Activated gamma-delta T cell (primary cell): ENCODE data around the gene SYCE1L.
"Not testable (repeated sequence)": the region's sequence is repeated elsewhere in the genome, so short reads cannot be mapped to it uniquely, and the experiment has no call there.

Source experiments
- DNase-seq: peaks from one replicate; lab custom pipeline; 2025; lab: John Stamatoyannopoulos, UW

The SYCE1L gene

DNA sequence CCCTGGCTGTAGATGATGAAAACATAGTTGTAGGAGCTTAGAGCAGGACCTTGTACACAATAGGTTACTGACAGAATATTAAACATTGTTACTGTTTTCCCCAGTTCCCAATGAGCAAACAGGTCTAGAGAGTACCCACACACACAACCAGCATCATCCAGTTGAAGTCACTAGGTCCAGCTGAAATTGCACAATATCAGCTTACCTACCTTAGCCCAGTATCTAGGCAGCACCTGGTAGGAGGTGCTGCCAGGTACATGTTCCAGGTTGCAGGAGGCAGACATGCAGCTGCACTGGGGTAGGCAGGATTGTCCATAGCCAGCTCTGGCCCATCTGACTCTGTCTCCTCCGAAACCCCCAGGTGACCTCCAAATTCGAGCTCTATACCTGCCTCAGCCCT, 1.5 kb upstream of the SYCE1L start:
- no peak for DNase-seq

DNA sequence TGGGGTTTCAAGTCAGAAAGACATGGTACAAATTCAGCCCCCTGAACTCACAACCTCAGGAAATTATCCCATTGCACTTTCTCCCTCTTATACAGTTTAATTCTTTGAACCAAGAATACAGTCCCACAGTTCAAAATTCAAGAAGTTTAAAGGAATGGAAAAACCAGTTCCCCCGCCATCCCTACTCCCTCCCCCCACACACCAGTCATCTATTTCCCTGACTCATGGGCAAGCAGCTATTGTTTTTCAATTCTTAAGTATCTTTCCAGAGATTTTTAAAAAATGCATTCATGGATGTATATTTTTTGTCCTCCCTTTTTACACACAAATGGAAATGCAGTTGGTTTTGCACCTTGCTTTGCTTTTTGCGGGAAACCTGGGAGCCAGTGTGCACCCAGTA, 7.3 kb downstream of the SYCE1L start:
- DNase-seq: no peak

DNA sequence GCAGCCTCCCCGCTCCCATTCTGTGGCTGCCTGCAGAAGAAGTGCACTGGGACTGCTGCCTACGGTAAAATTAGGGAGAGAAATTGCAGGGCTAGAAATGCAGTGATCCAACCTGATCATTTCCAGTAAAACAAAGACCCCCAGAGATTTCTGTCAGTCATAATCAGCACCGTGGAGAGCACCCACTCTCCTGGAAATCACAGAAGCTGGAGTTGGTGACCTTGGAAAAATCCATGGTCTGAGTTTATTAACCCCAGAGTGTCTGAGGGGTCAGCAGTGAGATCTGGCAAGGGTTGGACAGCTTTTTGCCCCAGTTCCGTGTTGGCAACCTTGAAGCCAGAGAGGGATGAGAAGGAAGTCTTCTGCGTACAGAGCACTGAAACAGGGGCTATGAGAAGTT, 7.8 kb downstream of the SYCE1L start:
- DNase-seq: no peak

DNA sequence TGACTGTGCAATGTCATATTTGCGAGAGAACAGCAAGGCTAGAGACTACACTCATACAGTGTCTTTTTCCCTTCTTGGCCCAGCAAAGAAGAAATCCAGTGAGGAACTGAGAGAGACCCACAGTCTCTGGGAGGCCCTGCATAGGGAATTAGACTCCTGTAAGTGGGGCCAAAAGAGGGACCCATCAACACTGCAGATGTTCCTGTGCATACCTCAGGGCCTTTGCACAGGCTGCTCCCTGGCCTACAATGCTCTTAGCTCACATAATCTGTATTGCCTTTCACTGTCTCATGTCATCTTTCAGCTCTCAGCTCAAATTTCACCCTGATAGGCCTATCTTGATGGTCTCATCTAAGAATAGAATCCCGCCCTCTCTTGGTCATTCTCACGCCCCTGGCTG, 9.2 kb downstream of the SYCE1L start:
- no peak for DNase-seq

DNA sequence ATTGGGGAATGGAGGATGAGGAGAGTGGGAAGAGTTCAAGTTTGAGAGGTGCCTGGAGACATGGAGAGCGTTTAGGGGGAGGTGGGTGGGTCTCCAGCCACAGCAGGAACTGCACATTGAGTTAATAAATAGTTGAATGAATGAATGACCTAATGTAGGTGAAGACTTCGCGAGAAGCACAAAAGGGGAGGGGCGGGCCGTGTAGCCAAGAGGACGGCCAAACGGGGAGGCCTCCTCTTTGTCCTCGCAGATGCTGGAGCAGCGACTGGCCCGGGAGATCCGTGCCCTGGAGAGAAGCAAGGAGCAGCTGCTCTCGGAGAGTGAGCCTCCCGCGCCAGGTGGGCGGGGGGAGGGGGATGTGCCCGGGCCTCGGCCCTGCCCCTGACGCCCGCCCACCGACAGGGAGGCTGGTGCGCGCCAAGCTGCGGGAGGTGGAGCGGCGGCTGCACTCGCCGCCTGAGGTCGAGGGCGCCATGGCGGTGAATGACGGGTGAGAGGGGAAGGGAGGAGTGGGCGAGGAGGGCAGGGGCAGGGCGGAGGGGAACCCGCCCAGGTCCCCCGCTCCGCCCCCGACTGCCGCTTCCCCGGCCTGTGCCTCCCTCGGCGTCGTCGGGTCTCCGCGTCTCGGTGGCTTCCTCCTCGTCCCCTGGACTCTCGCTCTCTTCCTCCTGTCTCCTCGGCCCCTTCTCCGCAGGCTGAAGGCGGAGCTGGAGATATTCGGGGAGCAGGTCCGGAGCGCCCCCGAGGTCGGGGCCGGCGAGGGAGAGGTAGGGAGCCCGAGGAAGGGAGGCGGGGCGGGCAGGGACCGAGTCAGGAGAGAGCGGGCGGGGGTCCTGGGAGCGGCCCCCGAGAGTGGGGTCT, 12.9 kb downstream of the SYCE1L start:
- DNase-seq: peak; percentile 67

DNA sequence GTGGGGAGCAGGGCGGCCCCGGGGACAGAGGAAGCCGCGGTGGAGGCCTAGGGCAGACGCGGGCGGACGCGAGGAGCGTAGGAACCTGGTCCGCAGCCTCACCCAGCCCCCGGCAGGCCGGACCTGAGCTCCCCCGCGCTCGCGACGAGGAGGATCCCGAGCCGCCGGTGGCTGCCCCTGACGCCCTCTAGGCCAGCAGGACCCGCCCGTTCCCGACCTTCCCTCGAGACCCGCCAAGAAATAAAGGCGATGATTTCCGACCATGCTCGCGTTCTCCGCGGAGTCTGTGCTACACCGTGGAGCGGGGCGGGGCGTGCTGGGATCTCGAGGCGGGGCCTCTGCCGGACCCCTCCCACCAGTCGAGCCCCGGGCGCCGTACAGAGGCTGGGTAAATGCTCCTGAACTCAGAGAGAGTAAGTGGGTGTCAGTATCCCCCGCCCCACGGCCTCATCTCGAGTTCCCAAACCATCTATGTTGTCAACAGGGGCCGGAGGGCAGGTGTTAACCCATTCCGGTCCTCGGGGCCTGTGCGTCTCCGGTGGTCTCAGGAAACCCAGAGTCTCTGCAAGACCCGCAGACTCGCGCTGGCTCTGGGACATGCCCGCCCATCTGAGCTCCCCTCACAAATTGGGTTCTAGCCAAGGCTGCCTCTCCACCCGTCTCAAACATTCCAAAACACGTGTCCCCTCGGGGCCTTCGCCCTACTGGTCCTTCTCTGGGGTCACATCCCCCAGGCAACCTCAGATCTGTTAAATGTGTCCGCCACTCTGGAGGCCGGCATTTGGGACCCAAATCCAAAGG, 13.7 kb downstream of the SYCE1L start:
- DNase-seq: peak; percentile 40

DNA sequence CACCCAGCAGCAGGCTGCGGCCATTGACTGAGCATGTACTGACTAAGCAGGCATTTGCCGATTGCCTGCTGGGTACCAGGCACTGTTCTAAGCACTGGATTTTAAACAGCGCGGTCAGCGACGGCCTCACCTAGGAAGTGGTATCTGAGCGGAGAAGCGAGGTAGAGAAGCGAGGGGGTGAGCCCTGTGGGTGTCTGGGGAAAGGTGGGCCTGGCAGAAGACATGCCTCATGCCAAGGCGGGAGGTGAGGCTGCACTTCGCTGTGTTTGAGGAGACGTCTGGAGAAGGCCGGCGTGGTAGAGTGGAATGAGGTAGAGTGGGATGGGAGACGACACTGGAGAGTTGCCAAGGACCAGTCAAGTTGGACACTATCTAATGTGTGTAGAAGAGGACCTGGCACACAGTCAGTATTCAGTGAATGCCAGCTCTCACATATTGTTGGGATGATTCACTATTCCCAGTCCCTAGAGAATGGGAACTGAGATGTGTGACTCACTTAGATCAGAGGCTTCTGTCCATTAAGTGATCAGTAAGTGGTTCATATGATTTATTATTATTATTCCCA, 14.4 kb downstream of the SYCE1L start:
- no peak for DNase-seq

DNA sequence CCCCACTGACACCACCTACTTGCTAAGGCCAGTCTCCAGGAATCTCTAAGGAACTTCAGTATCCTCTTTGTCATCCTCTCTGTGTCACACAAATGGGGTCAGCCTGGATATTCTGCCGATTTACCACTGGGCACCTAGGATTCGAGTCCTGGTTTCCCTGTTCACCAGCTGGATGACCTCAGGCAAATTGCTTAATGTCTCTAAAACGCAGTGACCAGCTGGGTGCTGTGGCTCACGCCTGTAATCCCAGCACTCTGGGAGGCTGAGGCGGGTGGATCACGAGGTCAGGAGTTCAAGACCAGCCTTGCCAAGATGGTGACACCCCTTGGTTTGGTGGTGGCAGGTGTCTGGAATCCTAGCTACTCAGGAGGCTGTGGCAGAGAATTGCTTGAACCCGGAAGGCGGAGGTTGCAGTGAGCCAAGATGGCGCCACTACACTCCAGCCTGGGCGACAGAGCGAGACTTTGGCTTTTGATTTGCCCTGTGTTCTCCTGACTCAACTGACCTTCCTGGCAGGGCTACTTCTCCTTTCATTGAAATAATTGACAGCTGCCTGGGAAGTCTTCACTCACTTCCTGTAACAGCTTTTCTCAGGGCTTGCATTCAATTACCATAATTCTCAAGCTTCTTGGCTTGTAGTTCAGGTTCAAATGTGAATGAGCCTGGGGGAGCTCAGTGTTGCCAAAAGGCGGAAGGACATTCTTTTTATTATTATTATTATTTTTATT, 15.4 kb downstream of the SYCE1L start:
- DNase-seq: no peak

DNA sequence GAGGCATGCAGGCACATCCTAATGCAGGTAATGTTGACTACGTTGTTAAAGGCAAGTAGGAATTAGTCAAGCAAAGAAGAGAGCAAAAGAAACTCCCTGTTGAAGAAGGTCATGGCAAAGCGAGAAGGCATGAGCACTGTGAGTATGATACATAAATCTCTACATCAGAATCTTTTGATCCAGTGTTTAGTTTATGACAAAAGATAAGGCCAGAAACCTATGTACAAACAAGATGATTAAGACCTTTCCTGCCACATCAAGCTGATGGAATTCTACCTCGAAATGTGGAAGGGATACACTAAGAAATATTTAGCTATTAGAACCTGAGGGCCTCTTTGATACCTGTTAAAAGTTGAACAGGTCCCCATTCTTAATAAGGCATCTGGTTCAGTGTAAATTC, 20.2 kb downstream of the SYCE1L start:
- no peak for DNase-seq

DNA sequence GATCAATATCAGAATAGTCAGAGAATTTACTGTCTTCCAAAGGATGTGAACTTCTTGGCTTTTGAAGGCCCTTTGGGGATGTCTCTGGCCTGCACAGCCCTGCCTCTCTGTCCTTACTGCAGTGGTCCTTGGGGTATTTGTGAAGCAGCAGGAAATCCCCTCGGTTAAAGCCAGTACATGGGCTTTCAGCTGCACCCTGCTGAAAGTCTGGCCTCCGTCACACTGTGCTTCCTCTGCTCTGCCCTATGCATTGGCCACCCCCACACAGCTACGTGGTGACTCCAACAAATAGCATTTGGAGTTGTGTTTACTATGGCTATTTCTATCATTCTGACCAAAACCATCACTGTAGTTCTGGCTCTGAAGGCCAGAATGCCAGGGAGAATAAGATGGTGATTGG, 21.2 kb downstream of the SYCE1L start:
- no peak for DNase-seq

DNA sequence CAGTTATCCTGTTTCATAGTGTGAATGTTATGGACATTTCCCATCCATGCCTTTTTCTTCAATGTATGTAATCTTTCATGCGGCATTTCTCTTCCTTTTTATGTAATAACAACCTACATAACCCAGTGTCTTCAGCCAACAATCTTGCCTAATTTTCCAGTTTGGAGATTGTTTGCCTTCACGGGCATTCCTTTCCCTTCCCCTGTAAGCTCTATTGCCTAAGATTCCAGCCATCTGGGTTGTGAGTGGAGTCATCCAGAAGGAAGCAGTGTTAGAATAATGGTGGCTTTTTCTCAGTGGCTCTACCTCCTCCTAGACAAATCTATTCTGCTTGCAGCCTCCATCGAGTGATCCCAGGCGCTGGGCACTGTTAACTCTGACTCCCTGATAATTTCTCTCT, 22.3 kb downstream of the SYCE1L start:
- no peak for DNase-seq

DNA sequence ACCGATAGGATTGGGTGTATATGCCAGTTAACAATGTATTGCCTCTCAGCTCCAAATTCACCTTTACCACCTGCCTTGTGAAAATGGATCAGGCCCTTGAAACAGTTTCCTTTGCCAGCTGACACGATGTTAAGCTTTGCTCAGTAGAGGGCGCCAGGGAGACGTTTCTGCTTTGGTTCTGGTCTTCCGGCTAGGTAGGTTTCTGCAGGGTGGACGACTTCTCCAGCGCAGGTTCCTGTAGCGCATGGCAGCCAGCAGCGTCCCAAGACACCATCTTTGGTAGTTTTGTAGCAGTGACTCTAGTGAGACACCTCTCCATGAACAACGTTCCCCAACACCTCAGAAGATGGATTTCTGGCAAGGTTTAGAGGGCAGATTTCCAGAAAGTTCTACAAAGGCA, 24.0 kb downstream of the SYCE1L start:
- no peak for DNase-seq

DNA sequence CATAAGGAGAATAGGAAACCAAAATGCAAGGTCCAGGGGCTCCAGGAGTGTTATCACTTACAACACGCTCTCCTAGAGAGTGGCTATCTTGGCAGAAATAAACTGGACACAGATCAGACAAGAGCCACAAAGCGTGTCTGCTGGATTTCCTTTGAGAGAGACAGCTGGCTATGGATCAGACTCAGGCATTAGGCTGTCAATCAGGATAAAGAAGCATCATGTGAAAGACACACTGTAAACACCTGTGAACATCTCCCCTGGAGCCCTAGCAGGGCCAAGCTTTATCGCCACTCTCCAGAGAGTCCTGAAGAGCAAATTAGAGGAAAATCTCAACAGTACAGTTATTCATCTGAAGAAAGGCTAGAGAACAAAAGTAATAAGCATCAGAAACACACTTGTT, 26.0 kb downstream of the SYCE1L start:
- no peak for DNase-seq

DNA sequence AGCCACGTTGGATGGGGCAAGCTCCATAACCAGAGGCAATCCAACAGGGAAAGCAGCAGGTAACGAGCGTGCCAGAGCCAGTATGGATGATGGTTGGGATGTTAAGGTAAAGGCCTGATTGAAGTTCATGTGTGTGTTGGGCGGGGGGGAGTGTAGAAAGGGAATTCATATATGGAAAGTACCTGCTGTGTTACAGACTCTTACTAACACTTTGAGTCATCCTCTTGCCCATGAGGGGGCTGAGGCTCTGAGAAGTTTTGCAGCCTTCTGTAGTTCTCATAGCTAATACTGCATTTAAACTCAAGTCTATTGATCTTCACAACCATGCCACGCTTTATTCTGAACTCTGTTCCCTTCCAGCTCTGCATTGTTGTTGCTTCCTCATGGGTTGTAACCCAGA, 28.5 kb downstream of the SYCE1L start:
- DNase-seq: no peak

DNA sequence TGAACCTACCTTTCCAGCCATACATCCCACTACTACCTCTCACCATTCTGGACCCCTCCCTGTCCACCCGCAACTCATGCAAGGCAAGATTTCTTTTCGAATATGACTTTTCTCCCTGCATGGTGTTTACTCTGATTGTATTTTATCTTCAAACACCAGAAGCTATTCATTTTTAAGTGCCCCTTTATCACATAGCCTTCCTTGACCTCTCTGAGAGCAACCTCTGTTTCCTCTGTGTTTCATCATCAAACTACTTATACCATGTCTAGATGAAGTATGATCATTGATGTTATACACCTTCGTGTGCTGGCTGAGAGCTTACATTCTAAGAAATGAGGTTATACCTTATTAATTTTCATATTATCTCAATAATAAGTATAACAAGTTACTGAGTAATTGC, 31.8 kb downstream of the SYCE1L start:
- DNase-seq: no peak

DNA sequence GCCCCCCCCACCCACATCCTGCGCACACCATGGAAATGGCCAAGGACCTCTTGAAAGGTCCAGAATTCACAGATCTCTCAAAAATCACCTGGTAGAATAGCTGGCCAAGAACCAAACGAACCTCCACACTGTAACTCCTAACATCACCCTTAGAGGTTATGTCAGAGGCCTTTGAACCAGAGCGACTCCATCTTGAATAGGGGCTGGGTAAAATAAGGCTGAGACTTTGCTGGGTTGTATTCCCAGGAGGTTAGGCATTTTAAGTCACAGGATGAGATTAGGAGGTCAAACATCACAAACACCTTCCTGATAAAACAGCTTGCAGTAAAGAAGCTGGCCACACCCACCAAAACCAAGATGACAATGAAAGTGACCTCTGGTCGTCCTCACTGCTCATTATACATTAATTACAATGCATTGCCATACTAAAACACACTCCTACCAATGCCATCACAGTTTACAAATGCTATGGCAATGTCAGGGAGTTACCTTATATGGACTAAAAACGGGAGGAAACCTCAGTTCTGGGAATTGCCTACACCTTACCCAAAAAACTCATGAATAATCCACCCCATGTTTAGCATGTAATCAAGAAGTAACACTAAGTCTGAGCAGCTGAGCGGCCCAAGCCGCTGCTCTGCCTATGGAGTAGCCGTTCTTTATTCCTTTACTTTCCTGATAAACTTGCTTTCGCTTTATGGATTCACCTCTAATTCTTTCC, 34.8 kb downstream of the SYCE1L start:
- no peak for DNase-seq

DNA sequence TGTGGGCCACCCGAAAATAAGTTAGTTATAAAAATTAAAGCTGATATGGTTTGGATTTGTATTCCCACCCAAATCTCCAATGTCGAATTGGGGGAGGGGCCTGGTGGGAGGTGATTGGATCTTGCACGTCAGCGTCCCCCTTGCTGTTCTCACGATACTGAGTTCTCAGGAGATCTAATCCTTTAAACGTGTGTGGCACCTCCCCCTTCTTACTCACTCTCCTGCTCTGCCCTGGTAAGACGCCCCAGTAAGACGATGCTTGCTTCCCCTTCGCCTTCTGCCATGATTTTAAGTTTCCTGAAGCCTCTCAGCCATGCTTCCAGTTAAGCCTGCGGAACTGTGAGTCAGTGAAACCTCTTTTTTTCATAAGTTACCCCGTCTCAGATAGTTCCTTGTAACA, 35.4 kb downstream of the SYCE1L start:
- DNase-seq: no peak

DNA sequence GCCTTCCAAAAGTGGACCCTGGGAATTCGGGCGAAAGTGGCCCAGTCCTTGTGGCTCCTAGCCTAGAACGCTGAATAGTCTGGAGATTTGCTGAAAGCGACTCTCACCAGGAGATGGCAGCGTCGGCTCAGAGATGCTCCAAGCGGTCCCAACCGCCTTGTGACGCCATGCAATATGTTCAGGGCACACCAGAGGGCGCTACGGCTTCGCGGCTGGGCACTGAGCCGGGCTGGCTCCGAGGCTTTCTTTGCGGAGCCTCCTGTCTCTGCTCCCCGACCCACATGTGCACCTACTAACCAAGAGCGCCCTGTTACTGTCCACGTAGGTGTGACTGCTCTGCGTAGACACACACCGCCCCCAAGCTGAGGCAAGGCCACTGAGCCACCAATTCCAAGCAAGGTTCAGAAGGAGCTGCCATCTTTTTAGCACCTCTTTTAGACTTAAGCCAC, 36.9 kb downstream of the SYCE1L start:
- peak; percentile 42 for DNase-seq

DNA sequence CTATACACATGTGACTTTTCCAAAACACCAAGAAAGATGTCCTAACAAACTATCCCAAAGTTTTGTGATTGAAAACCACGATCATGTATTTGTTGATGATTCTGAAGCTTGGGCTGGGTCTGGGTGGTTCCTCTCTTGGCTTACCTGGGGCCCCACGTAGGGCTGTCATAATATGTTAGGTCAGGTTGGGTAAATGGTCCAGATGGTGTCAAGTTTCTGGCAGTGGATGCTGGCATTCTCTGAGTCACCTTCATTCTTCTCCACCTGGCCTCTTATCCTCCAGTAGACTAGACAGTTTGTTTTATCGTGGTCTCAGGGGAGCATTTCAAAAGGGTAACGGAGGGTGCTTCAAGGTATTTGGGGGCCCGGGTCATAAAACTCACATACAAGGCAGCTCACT, 39.4 kb downstream of the SYCE1L start:
- no peak for DNase-seq

DNA sequence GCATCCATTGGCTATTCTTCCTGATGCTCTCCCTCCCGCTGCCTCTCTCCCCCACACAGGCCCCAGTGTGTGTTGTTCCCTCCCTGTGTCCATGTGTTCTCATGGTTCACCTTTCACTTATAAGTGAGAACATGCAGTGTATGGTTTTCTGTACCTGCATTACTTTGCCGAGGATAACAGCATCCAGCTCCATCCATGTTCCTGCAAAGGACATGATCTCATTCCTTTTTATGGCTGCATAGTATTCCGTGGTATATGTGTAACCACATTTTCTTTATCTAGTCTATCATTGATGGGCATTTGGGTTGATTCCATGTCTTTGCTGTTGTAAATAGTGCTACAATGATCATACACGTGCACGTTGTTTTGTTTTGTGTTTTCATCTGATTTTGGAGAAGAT, 43.3 kb downstream of the SYCE1L start:
- not testable (repeated sequence) for DNase-seq

DNA sequence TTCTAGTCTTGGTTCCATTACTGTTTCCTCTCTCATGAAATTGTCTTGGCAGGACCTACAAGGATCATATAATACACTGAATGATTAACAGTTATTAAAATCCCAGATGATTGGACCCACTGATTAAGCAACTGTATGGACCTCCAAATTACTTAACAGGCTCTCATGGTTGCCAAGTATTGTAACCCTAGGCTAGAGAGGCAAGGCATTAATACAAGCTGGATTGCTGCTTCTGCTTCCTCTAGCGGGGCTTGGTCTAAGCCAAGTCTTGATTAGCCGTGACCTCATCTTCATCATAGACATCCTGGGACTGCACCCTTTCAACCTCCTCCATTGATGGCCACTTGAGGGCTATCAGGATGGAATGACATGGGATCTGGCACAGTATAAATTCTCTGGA, 46.9 kb downstream of the SYCE1L start:
- no peak for DNase-seq

DNA sequence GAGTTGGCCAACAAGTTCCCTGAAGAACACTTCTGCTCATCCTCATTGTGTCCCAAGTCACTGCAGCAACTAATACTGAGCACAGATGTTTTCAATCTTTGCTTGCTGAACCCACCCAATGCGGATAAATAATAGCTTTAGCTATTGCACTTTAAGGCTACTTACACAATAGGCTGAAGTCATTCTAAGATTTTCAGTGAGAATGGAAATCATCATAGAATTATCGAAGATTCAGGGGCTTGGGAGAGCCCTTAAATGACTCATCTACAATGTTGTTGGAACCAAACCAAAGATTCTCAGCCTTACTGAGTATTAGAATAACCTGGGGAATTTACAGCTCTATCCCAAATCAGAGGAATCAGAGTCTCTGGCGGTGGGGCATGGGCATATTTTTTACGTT, 51.2 kb downstream of the SYCE1L start:
- no peak for DNase-seq
